AG09319 (cell line): Measurements from ENCODE around the gene OPCML.

Source experiments
- DNase-seq: peaks from one replicate; pipeline ENCODE4 v3.0.0-alpha.2; 2010; ENCODE audit warnings: low read depth; ENCODE audit errors: extremely low read depth
- CTCF ChIP-seq: IDR thresholded peaks from 2 replicates; pipeline ENCODE4 v1.5.1; 2011; ENCODE audit warnings: low read depth, mild to moderate bottlenecking, inconsistent platforms, low read length, moderate library complexity

Gene OPCML

GRCh38 chr11:133524488-133524887, 7.8 kb downstream of the OPCML start:
- TF ChIP-seq CTCF = no peak
- no peak for DNase-seq

GRCh38 chr11:133522344-133522743, 10.0 kb downstream of the OPCML start:
- TF ChIP-seq CTCF = no peak
- DNase-seq = no peak

- no peak for TF ChIP-seq CTCF
- DNase-seq = no peak
Observed at GRCh38 chr11:133521502-133521901, 10.8 kb downstream of the OPCML start.

GRCh38 chr11:133520707-133521106, 11.6 kb downstream of the OPCML start:
- no peak for TF ChIP-seq CTCF
- DNase-seq = no peak

GRCh38 chr11:133519560-133519959, 12.7 kb downstream of the OPCML start:
- DNase-seq = no peak
- TF ChIP-seq CTCF = no peak

- no peak for DNase-seq
- TF ChIP-seq CTCF = no peak
Observed at GRCh38 chr11:133518702-133519264, 13.5 kb downstream of the OPCML start.

GRCh38 chr11:133516845-133517244, 15.5 kb downstream of the OPCML start:
- TF ChIP-seq CTCF = no peak
- DNase-seq = no peak
